ENCODE measurements around the gene VTI1A.

GRCh38 chr10:112711366-112711765 is 264.4 kb downstream of the VTI1A start:
- TF ChIP-seq CTCF (IDR thresholded peaks at IDR 0.05; ENCODE audit: insufficient read depth, low read depth, low read length) (no peak), EZH2 (IDR thresholded peaks at IDR 0.05; ENCODE audit: insufficient read depth, low read length) (no peak)

Data from astrocyte (in vitro differentiated cells and primary cell).